Smooth muscle cell (in vitro differentiated cells): Measurements from ENCODE around the gene TCP11L1. TPM values are rescaled to one million over a fixed set of nuclear protein-coding genes. Genes with fewer than 3 reads are reported as not detected.

Experiments
- DNase-seq: peaks from one replicate; lab custom pipeline; 2025; ENCODE audit not compliant: unreplicated experiment; lab: John Stamatoyannopoulos, UW
- H2AFZ ChIP-seq: fragments of 200-600 bp; sonication (generic); 2 replicates; pipeline ENCODE4 v1.6.0; 2016; ENCODE audit warnings: antibody characterized with exemption, low read depth, mild to moderate bottlenecking
- H3F3A ChIP-seq: fragments of 200-600 bp; sonication (generic); 2 replicates; pipeline ENCODE4 v1.6.0; 2017; ENCODE audit warnings: antibody characterized with exemption, low read depth
- H3K27ac ChIP-seq: fragments of 200-600 bp; sonication (generic); 2 replicates; pipeline ENCODE4 v1.5.1; 2016; ENCODE audit warnings: low read depth, mild to moderate bottlenecking
- H3K27me3 ChIP-seq: fragments of 200-600 bp; sonication (generic); 2 replicates; pipeline ENCODE4 v1.6.1; 2016; ENCODE audit warnings: low read depth, mild to moderate bottlenecking
- H3K36me3 ChIP-seq: fragments of 200-600 bp; sonication (generic); 2 replicates; pipeline ENCODE4 v1.5.1; 2016; ENCODE audit warnings: low read depth
- H3K4me1 ChIP-seq: fragments of 200-600 bp; sonication (generic); 2 replicates; pipeline ENCODE4 v1.5.1; 2016; ENCODE audit warnings: low read depth
- H3K4me2 ChIP-seq: fragments of 200-600 bp; sonication (generic); 2 replicates; pipeline ENCODE4 v1.6.0; 2016; ENCODE audit warnings: mild to moderate bottlenecking
- H3K4me3 ChIP-seq: fragments of 200-600 bp; sonication (generic); 2 replicates; pipeline ENCODE4 v1.5.1; 2016; ENCODE audit warnings: mild to moderate bottlenecking
- H3K79me2 ChIP-seq: fragments of 200-600 bp; sonication (generic); 2 replicates; pipeline ENCODE4 v1.6.0; 2016; ENCODE audit warnings: low read depth, mild to moderate bottlenecking
- H3K9ac ChIP-seq: fragments of 200-600 bp; sonication (generic); 2 replicates; pipeline ENCODE4 v1.6.0; 2016; ENCODE audit warnings: low read depth
- H3K9me3 ChIP-seq: fragments of 200-600 bp; sonication (generic); replicated peaks from 2 replicates; pipeline ENCODE4 v1.5.1; 2016; ENCODE audit warnings: low read depth
- H4K20me1 ChIP-seq: fragments of 200-600 bp; sonication (generic); 2 replicates; pipeline ENCODE4 v1.6.0; 2016; ENCODE audit warnings: low read depth
- CTCF ChIP-seq: fragments of 200-600 bp; sonication (generic); IDR thresholded peaks from 2 replicates; pipeline ENCODE4 v1.5.1; 2017; ENCODE audit warnings: borderline replicate concordance, mild to moderate bottlenecking, antibody characterized with exemption; ENCODE audit not compliant: insufficient read depth, poor library complexity, severe bottlenecking
- WGBS: methylation state at CpG from one replicate; pipeline ENCODE4 v1.1.7; 2016; ENCODE audit warnings: low lambda C conversion rate; 5-methylcytosine and 5-hydroxymethylcytosine counted together
- polyA plus RNA-seq: library from polyadenylated mRNA; unstranded; fragments of >200 nt; fragmentation: Nextera tagmentation; extraction: Ambion mirVana; gene quantifications from 2 replicates; pipeline ENCODE4 v1.2.1, GENCODE V29; 2016
- total RNA-seq: library from RNA; depleted of rRNA; stranded (reverse); fragments of >200 nt; gene quantifications from 2 replicates; pipeline ENCODE4 v1.2.3, GENCODE V29; 2014

Gene TCP11L1
- total and polyA plus RNA-seq, 2 experiments from 2014 or later: 7.4 to 25.4 TPM

DNA sequence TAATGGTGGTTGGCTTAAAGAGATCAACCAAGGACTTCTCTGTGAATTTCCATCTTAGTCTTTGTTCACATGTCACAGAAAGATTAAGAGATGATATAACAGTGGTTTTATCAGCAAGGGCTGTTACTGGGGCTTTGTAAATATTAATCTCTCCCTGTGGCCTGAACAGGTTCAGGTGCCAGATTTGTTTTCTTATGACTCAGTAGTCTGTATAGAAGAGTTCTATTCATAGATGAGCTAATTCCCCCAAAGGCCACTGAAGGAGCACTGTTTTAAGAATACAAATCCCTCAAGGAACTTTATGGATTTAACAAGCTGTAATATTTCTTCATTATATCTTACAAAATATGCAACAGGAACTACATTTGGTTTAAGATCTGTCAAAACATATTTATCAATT lies 50.4 kb downstream of the TCP11L1 start:
- H3K9me3 ChIP-seq: no peaks in the 10 kb centered on the region
- no peak overlapping the region for H3K4me2 ChIP-seq
- H3K4me3 ChIP-seq: no peak overlapping the region
- H4K20me1 ChIP-seq: no peaks in the 10 kb centered on the region
- no peak overlapping the region for H3K9ac ChIP-seq
- DNase-seq: no peak
- H3F3A ChIP-seq: peaks cover 7% of the 10 kb centered on the region
- H3K27ac ChIP-seq: no peak overlapping the region
- peak; percentile 6 for TF ChIP-seq CTCF
- no peaks in the 10 kb centered on the region for H3K36me3 ChIP-seq
- no peaks in the 10 kb centered on the region for H3K27me3 ChIP-seq
- H3K4me1 ChIP-seq: no peaks in the 10 kb centered on the region
- no peak overlapping the region for H2AFZ ChIP-seq
- no peaks in the 10 kb centered on the region for H3K79me2 ChIP-seq

DNA sequence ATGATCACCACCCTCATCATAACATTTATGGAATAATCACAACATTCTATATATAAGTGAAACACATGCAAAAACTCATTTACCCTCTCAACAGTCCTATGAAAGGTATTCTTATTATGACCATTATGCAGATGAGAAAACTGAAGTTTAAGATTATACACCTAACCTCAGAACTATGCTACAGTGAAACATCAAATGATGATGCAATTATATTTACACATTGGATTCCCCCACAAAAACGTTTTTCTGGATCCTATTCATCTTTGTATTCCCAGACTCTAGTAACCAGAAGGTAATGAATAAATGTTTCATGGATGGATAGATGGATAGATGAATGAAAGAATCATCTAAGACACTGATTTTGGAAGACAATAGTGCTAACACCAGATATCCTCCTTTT lies 54.8 kb downstream of the TCP11L1 start:
- no peaks in the 10 kb centered on the region for H3K79me2 ChIP-seq
- no peaks in the 10 kb centered on the region for H4K20me1 ChIP-seq
- H3K36me3 ChIP-seq: peaks cover 16% of the 10 kb centered on the region
- no peak overlapping the region for H3K9ac ChIP-seq
- H3K4me3 ChIP-seq: no peak overlapping the region
- no peaks in the 10 kb centered on the region for H3K27me3 ChIP-seq
- WGBS: 43% methylated on average over 1 of the region's 1 CpG
- no peak overlapping the region for H3K27ac ChIP-seq
- H3F3A ChIP-seq: no peaks in the 10 kb centered on the region
- H2AFZ ChIP-seq: no peak overlapping the region
- H3K9me3 ChIP-seq: no peaks in the 10 kb centered on the region
- TF ChIP-seq CTCF: no peak
- H3K4me1 ChIP-seq: no peaks in the 10 kb centered on the region
- H3K4me2 ChIP-seq: no peak overlapping the region
- no peak for DNase-seq

- no peak overlapping the region for H2AFZ ChIP-seq
- H3F3A ChIP-seq: no peaks in the 10 kb centered on the region
- H3K4me1 ChIP-seq: no peaks in the 10 kb centered on the region
- H3K9ac ChIP-seq: no peak overlapping the region
- H3K27me3 ChIP-seq: no peaks in the 10 kb centered on the region
- H4K20me1 ChIP-seq: no peaks in the 10 kb centered on the region
- DNase-seq: no peak
- no peak for TF ChIP-seq CTCF
- H3K27ac ChIP-seq: no peak overlapping the region
- H3K9me3 ChIP-seq: no peaks in the 10 kb centered on the region
- no peak overlapping the region for H3K4me2 ChIP-seq
- H3K4me3 ChIP-seq: no peak overlapping the region
- H3K79me2 ChIP-seq: no peaks in the 10 kb centered on the region
- peaks cover 11% of the 10 kb centered on the region for H3K36me3 ChIP-seq
Observed at GRCh38 chr11:33103836-33104235, 64.5 kb downstream of the TCP11L1 start.

DNA sequence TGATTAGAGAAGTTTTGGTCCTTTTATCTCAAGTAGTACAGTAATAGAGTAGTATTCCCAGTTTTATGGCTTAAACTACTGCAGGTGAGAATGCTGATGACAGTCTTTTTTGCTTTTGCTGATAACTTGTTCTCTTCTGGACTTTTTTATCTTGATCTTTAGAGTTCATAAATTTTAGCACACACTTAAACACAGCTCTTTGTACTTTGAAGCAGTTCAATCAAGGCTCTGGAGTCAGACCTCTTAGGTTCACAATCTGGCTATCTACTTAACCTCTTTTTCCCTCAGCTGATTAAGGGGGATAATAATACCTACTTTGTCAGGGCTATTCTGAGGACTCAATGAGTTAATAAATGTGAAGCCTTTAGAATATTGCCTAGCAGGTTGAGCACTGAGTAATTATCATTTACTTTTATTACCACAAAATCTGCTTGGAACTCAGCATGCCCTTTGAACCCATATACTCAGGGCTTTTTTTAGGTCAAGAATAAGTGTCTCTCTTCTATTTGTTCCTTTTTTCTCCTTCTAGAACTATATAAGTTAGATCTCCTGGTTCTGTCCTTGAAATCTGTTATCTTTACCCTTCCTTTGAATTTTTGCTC lies 70.0 kb downstream of the TCP11L1 start:
- H3F3A ChIP-seq: no peaks in the 10 kb centered on the region
- no peaks in the 10 kb centered on the region for H3K9me3 ChIP-seq
- H3K36me3 ChIP-seq: no peaks in the 10 kb centered on the region
- H3K9ac ChIP-seq: no peak overlapping the region
- no peaks in the 10 kb centered on the region for H3K4me1 ChIP-seq
- no peak for TF ChIP-seq CTCF
- H3K27ac ChIP-seq: no peak overlapping the region
- H3K27me3 ChIP-seq: no peaks in the 10 kb centered on the region
- H3K79me2 ChIP-seq: no peaks in the 10 kb centered on the region
- H2AFZ ChIP-seq: no peak overlapping the region
- H3K4me2 ChIP-seq: no peak overlapping the region
- no peak overlapping the region for H3K4me3 ChIP-seq
- H4K20me1 ChIP-seq: no peaks in the 10 kb centered on the region
- no peak for DNase-seq
